Lower leg skin (tissue), 4 donors: ENCODE results near the gene TPD52L3. TPM values are rescaled to one million over a fixed set of nuclear protein-coding genes. Genes with fewer than 3 reads are reported as not detected.

Experiments used
- DNase-seq, 2 donors: peaks; one replicate each; pipeline ENCODE4 v3.0.0-alpha.2; 2019; ENCODE audit warnings: low spot score in 2 of 2
- H3K4me3 ChIP-seq: fragments of 200-600 bp; sonication (generic); 2 replicates; pipeline ENCODE4 v1.5.1; 2017; ENCODE audit warnings: mild to moderate bottlenecking, low read depth; ENCODE audit not compliant: poor library complexity, severe bottlenecking
- CTCF ChIP-seq, 3 donors: fragments of 450-650 bp; IDR thresholded peaks; one replicate each; pipeline ENCODE4 v1.5.1; 2016; ENCODE audit warnings: antibody characterized with exemption in 3 of 3, mild to moderate bottlenecking in 3 of 3, moderate library complexity in 2 of 3
- POLR2A ChIP-seq, 2 donors: fragments of 450-650 bp; IDR thresholded peaks; one replicate each; pipeline ENCODE4 v1.6.1; 2016 to 2017; ENCODE audit warnings: antibody characterized with exemption in 2 of 2, mild to moderate bottlenecking in 1 of 2, moderate library complexity in 1 of 2
- WGBS, 2 donors: methylation state at CpG; one replicate each; pipeline ENCODE4 v1.1.5; 2018; 5-methylcytosine and 5-hydroxymethylcytosine counted together
- intact Hi-C: fragments of 100-400 bp; cut with DNase I; formaldehyde crosslinking; loops from one replicate; pipeline ENCODE4 v1.15.0; 2023; ENCODE audit warnings: low total_unique reads
- total RNA-seq, 4 donors: library from RNA; depleted of rRNA; stranded (reverse); fragments of >200 nt; gene quantifications; one replicate each; pipeline ENCODE4 v1.1.0, GENCODE V29; 2016

TPD52L3 gene
- total RNA-seq: not detected

GRCh38 chr9:6328103-6328502 is at the start of gene TPD52L3:
Gene TPD52L3 (plus strand): TSS chr9:6328375. CDS start chr9:6328596, 221 bp downstream.
- intact Hi-C loops: no loop called here
- no peak for TF ChIP-seq CTCF (IDR thresholded peaks at IDR 0.05)
- TF ChIP-seq POLR2A (IDR thresholded peaks at IDR 0.05): no peak
- 87 to 88% methylated on average over 14 to 16 of the region's 16 CpGs for WGBS, 2 donors
- H3K4me3 ChIP-seq: no peak within 1 kb of the TSS
- no peak for DNase-seq

- intact Hi-C loops: loop anchor here (10.0 kb wide), 1 partner anchor 227 kb away; no protein-coding TSS in a partner anchor
- no peak overlapping the region for H3K4me3 ChIP-seq
- WGBS, 2 donors: 15 to 36% methylated on average over 2 of the region's 2 CpGs
- no peak for DNase-seq
- TF ChIP-seq POLR2A (IDR thresholded peaks at IDR 0.05): no peak
- TF ChIP-seq CTCF (IDR thresholded peaks at IDR 0.05): no peak
Measured at GRCh38 chr9:6301858-6302257, 26.3 kb upstream of the TPD52L3 start.

GRCh38 chr9:6302417-6302816 is 25.8 kb upstream of the TPD52L3 start:
- TF ChIP-seq CTCF (IDR thresholded peaks at IDR 0.05) (no peak), POLR2A (IDR thresholded peaks at IDR 0.05) (no peak)
- H3K4me3 ChIP-seq: no peak overlapping the region
- DNase-seq: no peak
- intact Hi-C loops: loop anchor here (10.0 kb wide), 1 partner anchor 228 kb away; no protein-coding TSS in a partner anchor

- no peak overlapping the region for H3K4me3 ChIP-seq
- no peak for DNase-seq
- intact Hi-C loops: loop anchor here (10.0 kb wide), 1 partner anchor 229 kb away; no protein-coding TSS in a partner anchor
- no peak for TF ChIP-seq POLR2A (IDR thresholded peaks at IDR 0.05)
Measured at GRCh38 chr9:6304232-6304631, 23.9 kb upstream of the TPD52L3 start.

- TF ChIP-seq POLR2A (IDR thresholded peaks at IDR 0.05): no peak
- no peak for TF ChIP-seq CTCF (IDR thresholded peaks at IDR 0.05)
- DNase-seq: no peak
- intact Hi-C loops: loop anchor here (10.0 kb wide), 1 partner anchor 231 kb away; no protein-coding TSS in a partner anchor
- no peak overlapping the region for H3K4me3 ChIP-seq
- 83 to 92% methylated on average over 2 of the region's 2 CpGs for WGBS, 2 donors
Measured at GRCh38 chr9:6305954-6306563, 22.1 kb upstream of the TPD52L3 start.

- intact Hi-C loops: loop anchor here (10.0 kb wide), 1 partner anchor 233 kb away; no protein-coding TSS in a partner anchor
- H3K4me3 ChIP-seq: no peak overlapping the region
- TF ChIP-seq POLR2A (IDR thresholded peaks at IDR 0.05) (no peak), CTCF (IDR thresholded peaks at IDR 0.05) (no peak)
- WGBS, 2 donors: 71 to 78% methylated on average over 1 of the region's 1 CpG
- no peak for DNase-seq
Measured at GRCh38 chr9:6307551-6308096, 20.6 kb upstream of the TPD52L3 start.
